Body of pancreas (tissue), 4 donors: ENCODE measurements around the gene CNPPD1.
"Not testable (repeated sequence)": the region's sequence is repeated elsewhere in the genome, so short reads cannot be mapped to it uniquely, and the experiment has no call there.

Experiments used
- POLR2A ChIP-seq, 3 donors: fragments of 450-650 bp; IDR thresholded peaks; one replicate each; pipeline ENCODE4 v1.6.1; 2016; ENCODE audit warnings: antibody characterized with exemption in 3 of 3, mild to moderate bottlenecking in 2 of 3
- TF ChIP-seq, protein P1 (sequence below), 7 experiments: fragments of 450-650 bp in 4 of 7; fragments of 200-600 bp in 3 of 7; sonication (generic) in 3 of 7; IDR thresholded peaks; one replicate each; pipeline ENCODE4 v1.5.1; 2016 to 2019; ENCODE audit warnings: antibody characterized with exemption in 7 of 7

- TF ChIP-seq POLR2A (IDR thresholded peaks at IDR 0.05): peak in 2 of 3 donors; percentile 80 to 82
- TF ChIP-seq, protein P1, sequence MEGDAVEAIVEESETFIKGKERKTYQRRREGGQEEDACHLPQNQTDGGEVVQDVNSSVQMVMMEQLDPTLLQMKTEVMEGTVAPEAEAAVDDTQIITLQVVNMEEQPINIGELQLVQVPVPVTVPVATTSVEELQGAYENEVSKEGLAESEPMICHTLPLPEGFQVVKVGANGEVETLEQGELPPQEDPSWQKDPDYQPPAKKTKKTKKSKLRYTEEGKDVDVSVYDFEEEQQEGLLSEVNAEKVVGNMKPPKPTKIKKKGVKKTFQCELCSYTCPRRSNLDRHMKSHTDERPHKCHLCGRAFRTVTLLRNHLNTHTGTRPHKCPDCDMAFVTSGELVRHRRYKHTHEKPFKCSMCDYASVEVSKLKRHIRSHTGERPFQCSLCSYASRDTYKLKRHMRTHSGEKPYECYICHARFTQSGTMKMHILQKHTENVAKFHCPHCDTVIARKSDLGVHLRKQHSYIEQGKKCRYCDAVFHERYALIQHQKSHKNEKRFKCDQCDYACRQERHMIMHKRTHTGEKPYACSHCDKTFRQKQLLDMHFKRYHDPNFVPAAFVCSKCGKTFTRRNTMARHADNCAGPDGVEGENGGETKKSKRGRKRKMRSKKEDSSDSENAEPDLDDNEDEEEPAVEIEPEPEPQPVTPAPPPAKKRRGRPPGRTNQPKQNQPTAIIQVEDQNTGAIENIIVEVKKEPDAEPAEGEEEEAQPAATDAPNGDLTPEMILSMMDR (IDR thresholded peaks at IDR 0.05): not testable (repeated sequence)
Observed at GRCh38 chr2:219200502-219201326, 24.0 kb upstream of the CNPPD1 start.
